SK-N-SH (cell line): Measurements from ENCODE around the gene IFNGR1.
"Not testable (repeated sequence)": the region's sequence is repeated elsewhere in the genome, so short reads cannot be mapped to it uniquely, and the experiment has no call there.

Experiments
- EP300 ChIP-seq, 2 experiments: IDR thresholded peaks; 2 replicates each; pipeline versions ENCODE4 v1.4.0 to v1.6.1; 2012; ENCODE audit warnings: borderline replicate concordance in 1 of 2, low read depth in 1 of 2, low read length in 1 of 2
- FOXJ3 ChIP-seq: sonication (generic); formaldehyde crosslinking; IDR thresholded peaks from 2 replicates; pipeline ENCODE4 v1.5.1; 2020; ENCODE audit warnings: mild to moderate bottlenecking, missing genetic modification reagents
- GATA2 ChIP-seq: sonication (generic); formaldehyde crosslinking; IDR thresholded peaks from 2 replicates; pipeline ENCODE4 v1.5.0; 2020; ENCODE audit warnings: mild to moderate bottlenecking, missing genetic modification reagents
- YY1 ChIP-seq: IDR thresholded peaks from 2 replicates; pipeline ENCODE4 v1.4.0; 2012; ENCODE audit warnings: low read depth, mild to moderate bottlenecking
- TF ChIP-seq, protein P1 (sequence below): fragments of 200-600 bp; sonication (generic); IDR thresholded peaks from 2 replicates; pipeline ENCODE4 v1.6.1; 2017; ENCODE audit warnings: antibody characterized with exemption, mild to moderate bottlenecking, moderate library complexity
- TF ChIP-seq, protein P2 (sequence below): IDR thresholded peaks from 2 replicates; pipeline ENCODE4 v1.6.1; 2012; ENCODE audit warnings: mild to moderate bottlenecking, low read depth, low read length, moderate library complexity

DNA sequence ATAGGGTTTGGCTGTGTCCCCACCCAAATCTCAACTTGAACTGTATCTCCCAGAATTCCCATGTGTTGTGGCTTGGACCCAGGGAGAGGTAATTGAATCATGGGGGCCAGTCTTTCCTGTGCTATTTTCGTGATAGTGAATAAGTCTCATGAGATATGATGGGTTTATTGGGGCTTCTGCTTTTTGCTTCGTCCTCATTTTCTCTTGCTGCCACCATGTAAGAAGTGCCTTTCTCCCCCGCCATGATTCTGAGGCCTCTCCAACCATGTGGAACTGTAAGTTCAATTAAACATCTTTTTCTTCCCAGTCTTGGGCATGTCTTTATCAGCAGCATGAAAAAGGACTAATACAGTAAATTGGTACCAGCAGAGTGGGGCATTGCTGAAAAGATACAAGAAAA is 11.7 kb downstream of the IFNGR1 start:
- TF ChIP-seq GATA2 (CRISPR knock-in tag); YY1; EP300 (IDR thresholded peaks at IDR 0.05; ENCODE audit: borderline replicate concordance in 1 of 2, low read depth in 1 of 2, low read length in 1 of 2); FOXJ3 (CRISPR knock-in tag): not testable (repeated sequence)
- TF ChIP-seq, protein P1, sequence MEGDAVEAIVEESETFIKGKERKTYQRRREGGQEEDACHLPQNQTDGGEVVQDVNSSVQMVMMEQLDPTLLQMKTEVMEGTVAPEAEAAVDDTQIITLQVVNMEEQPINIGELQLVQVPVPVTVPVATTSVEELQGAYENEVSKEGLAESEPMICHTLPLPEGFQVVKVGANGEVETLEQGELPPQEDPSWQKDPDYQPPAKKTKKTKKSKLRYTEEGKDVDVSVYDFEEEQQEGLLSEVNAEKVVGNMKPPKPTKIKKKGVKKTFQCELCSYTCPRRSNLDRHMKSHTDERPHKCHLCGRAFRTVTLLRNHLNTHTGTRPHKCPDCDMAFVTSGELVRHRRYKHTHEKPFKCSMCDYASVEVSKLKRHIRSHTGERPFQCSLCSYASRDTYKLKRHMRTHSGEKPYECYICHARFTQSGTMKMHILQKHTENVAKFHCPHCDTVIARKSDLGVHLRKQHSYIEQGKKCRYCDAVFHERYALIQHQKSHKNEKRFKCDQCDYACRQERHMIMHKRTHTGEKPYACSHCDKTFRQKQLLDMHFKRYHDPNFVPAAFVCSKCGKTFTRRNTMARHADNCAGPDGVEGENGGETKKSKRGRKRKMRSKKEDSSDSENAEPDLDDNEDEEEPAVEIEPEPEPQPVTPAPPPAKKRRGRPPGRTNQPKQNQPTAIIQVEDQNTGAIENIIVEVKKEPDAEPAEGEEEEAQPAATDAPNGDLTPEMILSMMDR: not testable (repeated sequence)
- TF ChIP-seq, protein P2, sequence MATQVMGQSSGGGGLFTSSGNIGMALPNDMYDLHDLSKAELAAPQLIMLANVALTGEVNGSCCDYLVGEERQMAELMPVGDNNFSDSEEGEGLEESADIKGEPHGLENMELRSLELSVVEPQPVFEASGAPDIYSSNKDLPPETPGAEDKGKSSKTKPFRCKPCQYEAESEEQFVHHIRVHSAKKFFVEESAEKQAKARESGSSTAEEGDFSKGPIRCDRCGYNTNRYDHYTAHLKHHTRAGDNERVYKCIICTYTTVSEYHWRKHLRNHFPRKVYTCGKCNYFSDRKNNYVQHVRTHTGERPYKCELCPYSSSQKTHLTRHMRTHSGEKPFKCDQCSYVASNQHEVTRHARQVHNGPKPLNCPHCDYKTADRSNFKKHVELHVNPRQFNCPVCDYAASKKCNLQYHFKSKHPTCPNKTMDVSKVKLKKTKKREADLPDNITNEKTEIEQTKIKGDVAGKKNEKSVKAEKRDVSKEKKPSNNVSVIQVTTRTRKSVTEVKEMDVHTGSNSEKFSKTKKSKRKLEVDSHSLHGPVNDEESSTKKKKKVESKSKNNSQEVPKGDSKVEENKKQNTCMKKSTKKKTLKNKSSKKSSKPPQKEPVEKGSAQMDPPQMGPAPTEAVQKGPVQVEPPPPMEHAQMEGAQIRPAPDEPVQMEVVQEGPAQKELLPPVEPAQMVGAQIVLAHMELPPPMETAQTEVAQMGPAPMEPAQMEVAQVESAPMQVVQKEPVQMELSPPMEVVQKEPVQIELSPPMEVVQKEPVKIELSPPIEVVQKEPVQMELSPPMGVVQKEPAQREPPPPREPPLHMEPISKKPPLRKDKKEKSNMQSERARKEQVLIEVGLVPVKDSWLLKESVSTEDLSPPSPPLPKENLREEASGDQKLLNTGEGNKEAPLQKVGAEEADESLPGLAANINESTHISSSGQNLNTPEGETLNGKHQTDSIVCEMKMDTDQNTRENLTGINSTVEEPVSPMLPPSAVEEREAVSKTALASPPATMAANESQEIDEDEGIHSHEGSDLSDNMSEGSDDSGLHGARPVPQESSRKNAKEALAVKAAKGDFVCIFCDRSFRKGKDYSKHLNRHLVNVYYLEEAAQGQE: not testable (repeated sequence)
